NCI-H1417 (cell line): Measurements from ENCODE around the gene EIF1AY.
"Not testable (repeated sequence)": the region's sequence is repeated elsewhere in the genome, so short reads cannot be mapped to it uniquely, and the experiment has no call there.

Source experiments
- DNase-seq, 3 experiments: peaks; one replicate each; lab custom pipeline; 2025; lab: John Stamatoyannopoulos, UW

EIF1AY gene, protein sequence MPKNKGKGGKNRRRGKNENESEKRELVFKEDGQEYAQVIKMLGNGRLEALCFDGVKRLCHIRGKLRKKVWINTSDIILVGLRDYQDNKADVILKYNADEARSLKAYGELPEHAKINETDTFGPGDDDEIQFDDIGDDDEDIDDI

GRCh38 chrY:20575531-20576121 lies at the start of gene EIF1AY:
Gene EIF1AY, plus strand, starts transcription at chrY:20575776. Its CDS starts 96 bp downstream, at chrY:20575872.
- DNase-seq = no peak

- no peak for DNase-seq
Measured at GRCh38 chrY:20528435-20528834, 47.1 kb upstream of the EIF1AY start.

DNA sequence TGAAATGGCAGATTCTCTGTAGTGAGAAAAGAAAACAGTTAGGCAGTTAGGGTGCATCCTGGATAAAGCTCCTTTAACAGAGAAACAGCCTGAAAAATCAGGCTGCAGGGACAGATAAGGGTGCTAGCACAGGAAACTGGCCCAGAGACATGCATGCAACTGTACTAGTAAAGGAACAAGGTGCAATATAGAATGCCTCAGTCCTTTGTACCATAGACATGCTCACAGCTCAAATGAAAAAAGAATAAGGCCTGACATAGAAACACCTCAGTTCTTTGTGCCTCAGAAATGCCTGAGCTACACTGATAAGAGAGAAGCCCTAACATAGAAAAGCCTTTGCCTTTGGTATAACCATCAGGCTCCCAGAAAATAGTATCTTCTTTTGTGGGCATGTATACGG lies 37.4 kb upstream of the EIF1AY start:
- DNase-seq = no peak

- no peak for DNase-seq
Measured at GRCh38 chrY:20538933-20539332, 36.6 kb upstream of the EIF1AY start.

DNA sequence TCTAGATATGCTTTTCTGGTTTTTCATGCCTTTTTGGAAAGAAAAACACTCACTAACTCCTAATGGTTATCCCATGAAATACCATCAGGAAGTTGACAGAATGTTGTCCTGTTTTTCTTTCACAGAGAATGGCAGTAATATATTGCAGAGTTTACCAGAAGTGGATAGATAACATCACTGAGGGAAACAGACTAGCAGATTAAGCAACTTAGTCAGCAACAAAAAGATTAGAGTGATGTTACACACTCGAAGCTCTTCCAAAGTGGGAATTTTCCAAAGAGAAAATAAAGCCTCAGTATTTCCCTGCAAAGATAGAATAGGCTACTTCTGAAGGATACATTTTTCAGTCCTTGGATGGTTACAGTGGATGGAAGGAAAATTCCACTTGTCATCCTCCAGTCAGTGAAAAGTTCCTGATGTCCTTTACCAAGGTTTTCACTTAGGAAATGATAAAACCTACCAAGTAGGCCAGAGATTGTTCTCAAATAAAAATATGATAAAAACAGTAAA lies 31.1 kb upstream of the EIF1AY start:
- DNase-seq = no peak

GRCh38 chrY:20546071-20546470 lies 29.5 kb upstream of the EIF1AY start:
- DNase-seq = no peak

GRCh38 chrY:20549289-20549688 lies 26.3 kb upstream of the EIF1AY start:
- DNase-seq = no peak

DNA sequence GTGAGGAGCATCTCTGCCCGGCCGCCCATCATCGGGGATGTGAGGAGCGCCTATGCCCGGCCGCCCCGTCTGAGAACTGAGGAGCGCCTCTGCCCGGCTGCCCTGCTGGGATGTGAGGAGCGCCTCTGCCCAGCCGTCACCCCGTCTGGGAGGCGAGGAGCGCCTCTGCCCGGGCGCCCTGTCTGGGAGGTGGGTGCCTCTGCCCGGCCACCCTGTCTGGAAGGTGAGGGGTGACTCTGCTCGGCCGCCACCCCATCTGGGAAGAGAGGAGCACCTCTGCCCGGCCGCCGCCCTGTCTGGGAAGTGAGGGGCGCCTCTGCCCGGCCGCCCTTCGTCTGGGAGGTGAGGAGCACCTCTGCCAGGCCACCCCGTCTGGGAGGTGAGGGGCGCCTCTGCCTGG lies 23.7 kb upstream of the EIF1AY start:
- no peak for DNase-seq

DNA sequence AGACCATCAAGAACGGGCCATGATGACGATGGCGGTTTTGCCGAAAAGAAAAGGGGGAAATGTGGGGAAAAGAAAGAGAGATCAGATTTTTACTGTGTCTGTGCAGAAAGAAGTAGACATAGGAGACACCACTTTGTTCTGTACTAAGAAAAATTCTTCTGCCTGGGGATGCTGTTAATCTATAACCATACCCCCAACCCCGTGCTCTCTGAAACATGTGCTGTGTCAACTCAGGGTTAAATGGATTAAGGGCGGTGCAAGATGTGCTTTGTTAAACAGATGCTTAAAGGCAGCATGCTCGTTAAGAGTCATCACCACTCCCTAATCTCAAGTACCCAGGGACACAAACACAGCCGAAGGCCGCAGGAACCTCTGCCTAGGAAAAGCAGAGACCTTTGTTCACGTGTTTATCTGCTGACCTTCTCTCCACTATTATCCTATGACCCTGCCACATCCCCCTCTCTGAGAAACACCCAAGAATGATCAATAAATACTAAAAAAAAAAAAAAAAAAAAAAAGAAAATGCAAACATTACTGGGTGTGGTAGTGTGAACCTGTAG lies 22.7 kb upstream of the EIF1AY start:
- not testable (repeated sequence) for DNase-seq

GRCh38 chrY:20555820-20556219 lies 19.8 kb upstream of the EIF1AY start:
- no peak for DNase-seq

GRCh38 chrY:20558677-20559076 lies 16.9 kb upstream of the EIF1AY start:
- DNase-seq = no peak

DNA sequence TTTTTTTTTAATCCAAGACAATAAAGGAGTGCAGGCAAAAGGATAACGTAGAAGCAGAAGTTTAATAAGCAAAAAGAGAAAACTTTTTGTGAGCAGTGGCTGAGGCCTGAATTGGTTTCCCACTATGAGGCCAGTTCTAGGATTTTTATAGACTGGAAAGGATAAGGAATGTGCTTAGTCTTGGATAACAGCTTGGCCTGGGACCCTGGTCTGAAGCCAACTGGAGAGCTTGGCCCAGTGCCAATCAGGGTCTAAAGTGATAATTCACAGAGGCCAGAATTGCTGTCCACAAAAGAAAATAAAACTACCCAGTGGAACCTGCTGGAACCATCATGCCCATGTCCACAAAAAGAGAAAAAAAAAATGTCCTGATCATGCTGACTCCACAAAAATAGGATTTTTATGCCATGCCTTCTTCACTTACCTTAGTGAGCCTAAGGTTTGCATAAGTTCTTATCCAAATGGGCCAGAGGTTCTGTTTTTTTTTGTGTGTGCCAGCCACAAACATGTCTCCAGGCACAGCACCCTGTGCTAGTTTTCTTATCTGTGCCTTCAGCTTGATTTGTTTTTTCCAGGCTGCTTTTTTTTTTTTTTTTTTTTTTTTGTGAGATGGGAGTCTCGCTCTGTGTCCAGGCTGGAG lies 15.6 kb upstream of the EIF1AY start:
- no peak for DNase-seq

- DNase-seq = no peak
Measured at GRCh38 chrY:20571306-20571705, 4.3 kb upstream of the EIF1AY start.

DNA sequence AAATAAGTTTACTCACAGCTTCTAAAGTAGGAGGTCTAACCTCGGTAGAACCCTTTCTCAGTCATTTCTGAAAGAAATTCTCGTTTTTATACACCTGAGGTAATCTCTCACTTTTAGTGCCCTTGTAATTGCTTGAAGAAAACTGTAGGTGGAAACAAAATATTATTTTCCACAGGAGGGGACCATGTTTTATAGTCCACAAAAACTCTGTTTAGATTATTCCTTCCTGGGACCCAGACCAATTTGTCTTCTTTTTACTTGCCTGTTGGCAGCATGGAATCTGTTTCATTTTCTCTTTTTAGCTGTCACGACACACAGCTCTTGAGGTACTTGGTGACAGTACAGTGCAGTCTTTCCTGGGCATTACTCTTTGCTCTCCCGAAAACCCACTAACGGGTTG lies 930 bp downstream of the EIF1AY start:
- DNase-seq = no peak

DNA sequence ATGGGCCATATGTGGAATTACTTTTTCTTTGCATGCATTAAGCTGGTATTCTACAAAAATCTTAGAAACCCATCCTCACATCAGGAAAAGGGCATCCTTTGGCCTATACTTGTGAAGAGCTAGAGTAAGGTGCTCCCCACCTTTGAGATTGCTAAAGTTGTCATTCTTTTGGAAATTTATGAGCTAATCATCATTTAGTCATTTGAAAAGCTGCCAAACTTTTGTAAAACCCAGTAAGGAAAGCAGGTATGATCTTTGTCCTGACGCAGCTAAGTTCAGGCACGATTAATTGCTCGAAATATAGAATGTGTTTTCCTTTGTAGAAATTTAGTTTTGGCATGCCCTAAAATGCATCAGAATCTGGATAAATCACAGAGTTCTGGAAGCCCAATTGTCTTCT lies 2.6 kb downstream of the EIF1AY start:
- no peak for DNase-seq

- no peak for DNase-seq
Measured at GRCh38 chrY:20581687-20582086, 6.1 kb downstream of the EIF1AY start.

DNA sequence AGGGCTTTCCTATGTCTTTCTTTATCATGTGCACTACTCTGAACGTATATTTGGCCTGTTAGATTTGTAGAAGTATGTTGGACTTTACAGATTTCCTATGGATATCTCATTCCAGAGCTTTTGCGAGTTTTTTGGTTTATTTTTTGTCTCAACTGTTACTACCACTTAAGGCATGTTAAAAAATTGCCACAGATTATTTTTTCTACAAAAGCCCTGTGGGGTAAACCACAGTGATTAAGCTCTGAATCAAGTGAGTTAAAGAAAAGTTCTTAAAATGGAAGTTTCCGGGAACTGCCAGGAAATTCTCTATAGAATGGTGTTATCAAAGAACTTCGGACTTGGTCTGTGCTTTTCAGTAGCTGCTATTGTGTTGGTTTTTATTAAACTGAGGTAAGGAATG lies 10.6 kb downstream of the EIF1AY start:
- DNase-seq = no peak
